H1 (cell line): Measurements from ENCODE around the gene FAIM2. TPM values are rescaled to one million over a fixed set of nuclear protein-coding genes. Genes with fewer than 3 reads are reported as not detected.

ENCODE experiments used
- CTCF ChIA-PET: fragments of 300-600 bp; sonication (Branson Sonifier 250); formaldehyde crosslinking; loops from one replicate; lab custom pipeline; 2021; ENCODE audit not compliant: partially characterized antibody; lab: Charles Lee
- POLR2A ChIA-PET: fragments of 300-600 bp; sonication (Branson Sonifier 250); formaldehyde crosslinking; loops from one replicate; lab custom pipeline; 2021; ENCODE audit warnings: inconsistent platforms; ENCODE audit not compliant: partially characterized antibody; lab: Charles Lee
- DNase-seq, 2 experiments: peaks; one replicate each; pipeline versions ENCODE4 v3.0.0 to v3.0.0-alpha.2; 2010 to 2022; ENCODE audit warnings: low spot score in 2 of 2, low read depth in 1 of 2, mixed read lengths in 1 of 2
- FAIRE-seq: peaks from 2 replicates; lab custom pipeline; 2011; peaks lifted over from hg19 to GRCh38; lab: Jason Lieb, UNC
- H2AFZ ChIP-seq: 2 replicates; pipeline ENCODE4 v1.8.1; 2012; ENCODE audit warnings: low read length, inconsistent platforms
- H2AK5ac ChIP-seq: 2 replicates; pipeline ENCODE4 v1.6.1; 2013; ENCODE audit warnings: low read depth, low read length
- H2BK120ac ChIP-seq: replicated peaks from 2 replicates; pipeline ENCODE3; 2013; ENCODE audit warnings: low read depth, low read length, inconsistent platforms
- H2BK12ac ChIP-seq: 2 replicates; pipeline ENCODE4 v1.6.1; 2013; ENCODE audit warnings: low read depth, low read length
- H2BK15ac ChIP-seq: 2 replicates; pipeline ENCODE4 v1.6.1; 2013; ENCODE audit warnings: low read length
- H2BK20ac ChIP-seq: 2 replicates; pipeline ENCODE4 v1.6.1; 2013; ENCODE audit warnings: low read length
- H2BK5ac ChIP-seq: 2 replicates; pipeline ENCODE4 v1.6.1; 2013; ENCODE audit warnings: low read depth, low read length
- H3K14ac ChIP-seq: 2 replicates; pipeline ENCODE4 v1.6.1; 2013; ENCODE audit warnings: inconsistent platforms; ENCODE audit not compliant: insufficient read length
- H3K18ac ChIP-seq: 2 replicates; pipeline ENCODE4 v1.6.1; 2013; ENCODE audit warnings: low read length; ENCODE audit errors: extremely low read depth
- H3K23ac ChIP-seq: 2 replicates; pipeline ENCODE4 v1.6.1; 2013; ENCODE audit warnings: inconsistent platforms; ENCODE audit not compliant: insufficient read length
- H3K23me2 ChIP-seq: 2 replicates; pipeline ENCODE4 v1.6.1; 2013; ENCODE audit warnings: low read depth, low read length
- H3K27ac ChIP-seq: 2 replicates; pipeline ENCODE4 v1.6.1; 2011; ENCODE audit warnings: low read depth, low read length, inconsistent platforms
- H3K27me3 ChIP-seq, 4 experiments: replicated peaks in 1 of 4; 1 replicate in 1 of 4; 2 replicates in 3 of 4; pipeline versions ENCODE4 v1.6.1 to v1.8.1; 2011 to 2013; ENCODE audit warnings: low read length in 3 of 4, mild to moderate bottlenecking in 3 of 4, inconsistent platforms in 2 of 4, mixed read lengths in 2 of 4, moderate library complexity in 1 of 4; ENCODE audit not compliant: control insufficient read depth in 3 of 4, insufficient read depth in 3 of 4; ENCODE audit errors: extremely low read depth in 1 of 4
- H3K36me3 ChIP-seq, 4 experiments: 2 replicates each; pipeline versions ENCODE4 v1.6.1 to v1.8.1; 2011 to 2013; ENCODE audit warnings: mild to moderate bottlenecking in 4 of 4, low read length in 3 of 4, moderate library complexity in 2 of 4, control low read depth in 1 of 4, inconsistent platforms in 1 of 4; ENCODE audit not compliant: insufficient read depth in 4 of 4, control insufficient read depth in 2 of 4
- H3K4ac ChIP-seq: replicated peaks from 2 replicates; pipeline ENCODE3; 2013; ENCODE audit warnings: low read length, low read depth, mixed read lengths, inconsistent platforms; ENCODE audit not compliant: insufficient read length
- H3K4me1 ChIP-seq, 4 experiments: replicated peaks in 1 of 4; 1 replicate in 1 of 4; 2 replicates in 3 of 4; pipeline versions ENCODE4 v1.6.1 to v1.8.1; 2011 to 2013; ENCODE audit warnings: low read length in 3 of 4, inconsistent platforms in 2 of 4, mixed read lengths in 1 of 4; ENCODE audit not compliant: insufficient read depth in 4 of 4, control insufficient read depth in 3 of 4
- H3K4me2 ChIP-seq, 2 experiments: 2 replicates each; pipeline versions ENCODE4 v1.6.1 to v1.8.1; 2011 to 2013; ENCODE audit warnings: low read depth in 2 of 2, low read length in 2 of 2, control low read depth in 1 of 2, inconsistent platforms in 1 of 2, mild to moderate bottlenecking in 1 of 2; ENCODE audit not compliant: insufficient read depth in 1 of 2
- H3K4me3 ChIP-seq, 4 experiments: fragments of 200-600, 300-600 bp in 1 of 4; sonication (generic), shearing (Covaris generic), sonication (Bioruptor Twin) in 1 of 4; 2 replicates each; pipeline versions ENCODE4 v1.5.1 to v1.8.1; 2011 to 2016; ENCODE audit warnings: low read length in 4 of 4, low read depth in 3 of 4, control low read depth in 2 of 4, inconsistent platforms in 2 of 4, mild to moderate bottlenecking in 2 of 4, mixed read lengths in 1 of 4, moderate library complexity in 1 of 4; ENCODE audit not compliant: insufficient read depth in 2 of 4; ENCODE audit errors: extremely low read depth in 1 of 4
- H3K56ac ChIP-seq: replicated peaks from 2 replicates; pipeline ENCODE3; 2013; ENCODE audit warnings: low read depth, mild to moderate bottlenecking, mixed read lengths, low read length, inconsistent platforms; ENCODE audit not compliant: insufficient read length
- H3K79me1 ChIP-seq: 2 replicates; pipeline ENCODE4 v1.6.1; 2013; ENCODE audit warnings: low read depth, low read length, control low read depth
- H3K79me2 ChIP-seq, 2 experiments: 2 replicates each; pipeline versions ENCODE4 v1.6.1 to v1.8.1; 2012 to 2013; ENCODE audit warnings: low read length in 2 of 2, mild to moderate bottlenecking in 2 of 2, inconsistent platforms in 1 of 2; ENCODE audit not compliant: insufficient read depth in 2 of 2, control insufficient read depth in 1 of 2
- H3K9ac ChIP-seq, 4 experiments: replicated peaks in 1 of 4; 1 replicate in 1 of 4; 2 replicates in 3 of 4; pipeline versions ENCODE4 v1.6.1 to v1.8.1; 2011 to 2013; ENCODE audit warnings: low read depth in 3 of 4, low read length in 3 of 4, control low read depth in 2 of 4, mild to moderate bottlenecking in 2 of 4, moderate library complexity in 2 of 4, inconsistent platforms in 1 of 4; ENCODE audit errors: extremely low read depth in 1 of 4
- H3K9me3 ChIP-seq, 2 experiments: 2 replicates each; pipeline versions ENCODE4 v1.6.1 to v1.8.1; 2012 to 2013; ENCODE audit warnings: mild to moderate bottlenecking in 2 of 2, moderate library complexity in 2 of 2, control low read depth in 1 of 2, inconsistent platforms in 1 of 2, low read depth in 1 of 2, low read length in 1 of 2, mixed read lengths in 1 of 2; ENCODE audit not compliant: insufficient read depth in 2 of 2
- H4K20me1 ChIP-seq, 2 experiments: replicated peaks in 1 of 2; 2 replicates each; pipeline versions ENCODE3 to v1.8.1; 2011 to 2013; ENCODE audit warnings: inconsistent platforms in 2 of 2, low read length in 2 of 2, mild to moderate bottlenecking in 1 of 2; ENCODE audit not compliant: insufficient read depth in 2 of 2, control insufficient read depth in 1 of 2
- H4K5ac ChIP-seq: 2 replicates; pipeline ENCODE4 v1.6.1; 2013; ENCODE audit warnings: low read length, low read depth, mixed read lengths, inconsistent platforms; ENCODE audit not compliant: insufficient read length
- H4K8ac ChIP-seq: 2 replicates; pipeline ENCODE4 v1.8.0; 2013; ENCODE audit warnings: mild to moderate bottlenecking, moderate library complexity, low read length, inconsistent platforms; ENCODE audit not compliant: insufficient read depth; ENCODE audit errors: extremely low read depth
- H4K91ac ChIP-seq: replicated peaks from 2 replicates; pipeline ENCODE3; 2013; ENCODE audit warnings: low read length, mixed read lengths, inconsistent platforms; ENCODE audit not compliant: insufficient read length
- ASH2L ChIP-seq: fragments of 200-600, 300-600 bp; sonication (generic); IDR thresholded peaks from one replicate; pipeline ENCODE4 v1.7.1; 2017; ENCODE audit warnings: low read length
- CBX8 ChIP-seq: fragments of 300-800, 300-1000 bp; sonication (generic); IDR thresholded peaks from 2 replicates; pipeline ENCODE4 v1.7.1; 2016; ENCODE audit warnings: low read depth, low read length, borderline replicate concordance
- NRF1 ChIP-seq: IDR thresholded peaks from 2 replicates; pipeline ENCODE4 v1.6.1; 2011; ENCODE audit warnings: mild to moderate bottlenecking, low read depth, low read length, improper control_type of control experiment
- POLR2A ChIP-seq, 2 experiments: IDR thresholded peaks; 1 replicate in 1 of 2; 2 replicates in 1 of 2; pipeline ENCODE4 v1.6.1; 2011; ENCODE audit warnings: low read depth in 2 of 2, low read length in 2 of 2, mild to moderate bottlenecking in 2 of 2; ENCODE audit errors: control extremely low read depth in 1 of 2
- RAD21 ChIP-seq, 2 experiments: IDR thresholded peaks in 1 of 2; conservative IDR thresholded peaks in 1 of 2; 2 replicates each; pipeline ENCODE4 v1.6.1; 2011; ENCODE audit warnings: low read depth in 2 of 2, low read length in 2 of 2, improper control_type of control experiment in 1 of 2, inconsistent platforms in 1 of 2, mild to moderate bottlenecking in 1 of 2, moderate library complexity in 1 of 2
- SAP30 ChIP-seq: fragments of 300-600 bp; sonication (generic); IDR thresholded peaks from 2 replicates; pipeline ENCODE4 v1.7.1; 2012; ENCODE audit warnings: low read length, moderate library complexity, mild to moderate bottlenecking, inconsistent platforms; ENCODE audit not compliant: insufficient read depth, insufficient replicate concordance
- SIRT6 ChIP-seq: IDR thresholded peaks from one replicate; pipeline ENCODE4 v1.7.1; 2012; ENCODE audit warnings: low read length, inconsistent platforms
- TAF7 ChIP-seq: optimal IDR thresholded peaks from 2 replicates; pipeline ENCODE3; 2011; ENCODE audit warnings: low read depth, mild to moderate bottlenecking, inconsistent platforms, low read length, moderate library complexity, borderline replicate concordance
- TCF12 ChIP-seq: IDR thresholded peaks from 2 replicates; pipeline ENCODE4 v1.6.1; 2011; ENCODE audit warnings: low read depth, mild to moderate bottlenecking, low read length
- WGBS, 2 experiments: shearing (Covaris generic) in 1 of 2; methylation state at CpG; one replicate each; pipeline versions ENCODE4 v1.1.6 to v1.1.7; 2013 to 2015; ENCODE audit warnings: low lambda C conversion rate in 2 of 2, mixed read lengths in 2 of 2, inconsistent platforms in 1 of 2, low coverage in 1 of 2, missing lambda C conversion rate in 1 of 2; ENCODE audit not compliant: insufficient replicate concordance in 2 of 2, insufficient coverage in 1 of 2, insufficient read length in 1 of 2; ENCODE audit errors: extremely low coverage in 1 of 2, missing lambda C conversion rate in 1 of 2; 5-methylcytosine and 5-hydroxymethylcytosine counted together
- polyA plus RNA-seq, 7 experiments: library from polyadenylated mRNA; depleted of rRNA in 3 of 7; stranded (reverse) in 5 of 7; unstranded in 2 of 7; fragments of >200 nt in 5 of 7; fragments of 200-250 nt in 2 of 7; gene quantifications; 1 replicate in 5 of 7; 2 replicates in 1 of 7; 4 replicates in 1 of 7; pipeline versions ENCODE4 v1.2.1 to v1.2.3, GENCODE V29; 2011 to 2013; ENCODE audit warnings: missing spikeins in 2 of 7, mixed read lengths in 2 of 7
- total RNA-seq: library from RNA; stranded (reverse); fragmentation: NEBNext Ultra II Directional; extraction: Animal tissue kit (Norgen Biotek cat#: 25700); gene quantifications from 2 replicates; pipeline ENCODE4 v1.2.1, GENCODE V29; 2021
- TF ChIP-seq, protein P1 (sequence below), 3 experiments: IDR thresholded peaks; 1 replicate in 2 of 3; 2 replicates in 1 of 3; pipeline versions ENCODE4 v1.5.1 to v1.6.1; 2011; ENCODE audit warnings: low read length in 3 of 3, mild to moderate bottlenecking in 3 of 3, inconsistent platforms in 2 of 3, low read depth in 1 of 3, moderate library complexity in 1 of 3; ENCODE audit not compliant: insufficient read depth in 1 of 3; ENCODE audit errors: control extremely low read depth in 1 of 3

FAIM2 gene
- total and polyA plus RNA-seq, 2 of the 8 experiments (the other 6 are each of a cell fraction or from before 2014, with no cell fraction given), result 0.89 to 1.3 TPM

DNA sequence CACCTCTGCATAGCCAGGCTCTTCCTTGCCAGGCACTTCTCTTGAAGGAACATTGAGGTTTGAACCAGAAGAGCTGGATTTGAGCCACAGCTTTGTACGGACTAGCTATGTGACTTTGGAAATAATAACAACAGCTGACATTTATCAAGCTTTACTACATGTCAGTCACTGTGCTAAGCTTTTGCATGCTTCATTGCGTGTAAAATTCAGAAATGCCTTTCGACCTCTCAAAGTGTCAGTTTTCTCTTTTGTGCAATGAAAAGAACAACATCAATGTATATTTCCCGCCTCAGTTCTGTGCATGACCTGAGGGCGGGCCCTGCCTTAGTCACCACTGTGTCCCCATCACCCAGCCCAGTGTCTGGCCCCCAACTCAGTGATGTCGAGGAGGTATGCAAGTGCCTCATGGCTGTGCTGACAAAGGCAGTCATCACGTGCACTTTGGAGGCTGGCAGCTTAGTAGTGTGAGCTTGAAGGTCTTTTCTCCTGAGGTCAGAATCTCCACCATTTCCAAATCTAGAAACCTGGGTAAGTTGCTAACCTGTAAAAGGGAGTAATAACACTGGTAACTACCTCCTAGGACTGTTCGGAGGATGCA is 28.9 kb upstream of the FAIM2 start:
- POLR2A ChIA-PET, result interaction anchor here (1.3 kb wide), 1 partner anchor 104 kb away, joined by 3 read pairs; the partner anchor contains the start of gene NCKAP5L
- Histone ChIP-seq H3K18ac (no peak overlapping the region), H3K9ac (no peak overlapping the region), H2BK12ac (no peak overlapping the region), H3K23ac (peak overlapping the region; percentile 39), H3K27me3 (no peaks in the 10 kb centered on the region; a peak in 1 of 7 replicates), H3K4ac (no peak overlapping the region), H3K14ac (no peak overlapping the region), H2BK5ac (no peak overlapping the region), H3K9me3 (no peaks in the 10 kb centered on the region), H3K4me1 (no peaks in the 10 kb centered on the region), H4K8ac (peak overlapping the region; percentile 38; the same call in 1 of the 2 replicates), H3K36me3 (no peaks in the 10 kb centered on the region), H3K79me2 (no peaks in the 10 kb centered on the region), H3K27ac (no peak overlapping the region), H2AK5ac (no peak overlapping the region), H3K23me2 (no peaks in the 10 kb centered on the region), H4K91ac (no peak overlapping the region), H4K20me1 (no peaks in the 10 kb centered on the region), H4K5ac (no peak overlapping the region), H2AFZ (no peak overlapping the region), H3K56ac (no peak overlapping the region), H2BK20ac (no peak overlapping the region), H3K4me2 (no peak overlapping the region), H3K79me1 (no peaks in the 10 kb centered on the region), H2BK120ac (no peak overlapping the region), H2BK15ac (no peak overlapping the region), H3K4me3 (no peak overlapping the region)
- CTCF ChIA-PET, result interaction anchor here (0.8 to 6.5 kb wide), 9 partner anchors 9 to 124 kb away, joined by 3 to 53 read pairs (median 5); no protein-coding TSS in a partner anchor
- DNase-seq (no peak), FAIRE-seq (no peak)
- 92% methylated on average over 8 of the region's 8 CpGs; no CpG with 5 or more reads in 1 of the 2 experiments for WGBS, 2 experiments
- TF ChIP-seq POLR2A (IDR thresholded peaks at IDR 0.05; ENCODE audit: control extremely low read depth in 1 of 2, low read depth in 2 of 2, low read length in 2 of 2), result no peak
- TF ChIP-seq RAD21 (IDR thresholded peaks at IDR 0.05 in 1 of 2, conservative IDR thresholded peaks at IDR 0.05 in 1 of 2; ENCODE audit: low read depth in 2 of 2, low read length in 2 of 2), result no peak
- TF ChIP-seq SIRT6, result no peak
- no peak for TF ChIP-seq NRF1
- no peak for TF ChIP-seq TAF7
- TF ChIP-seq ASH2L, result no peak
- TF ChIP-seq SAP30, result no peak
- no peak for TF ChIP-seq TCF12
- no peak for TF ChIP-seq CBX8
- TF ChIP-seq, protein P1, sequence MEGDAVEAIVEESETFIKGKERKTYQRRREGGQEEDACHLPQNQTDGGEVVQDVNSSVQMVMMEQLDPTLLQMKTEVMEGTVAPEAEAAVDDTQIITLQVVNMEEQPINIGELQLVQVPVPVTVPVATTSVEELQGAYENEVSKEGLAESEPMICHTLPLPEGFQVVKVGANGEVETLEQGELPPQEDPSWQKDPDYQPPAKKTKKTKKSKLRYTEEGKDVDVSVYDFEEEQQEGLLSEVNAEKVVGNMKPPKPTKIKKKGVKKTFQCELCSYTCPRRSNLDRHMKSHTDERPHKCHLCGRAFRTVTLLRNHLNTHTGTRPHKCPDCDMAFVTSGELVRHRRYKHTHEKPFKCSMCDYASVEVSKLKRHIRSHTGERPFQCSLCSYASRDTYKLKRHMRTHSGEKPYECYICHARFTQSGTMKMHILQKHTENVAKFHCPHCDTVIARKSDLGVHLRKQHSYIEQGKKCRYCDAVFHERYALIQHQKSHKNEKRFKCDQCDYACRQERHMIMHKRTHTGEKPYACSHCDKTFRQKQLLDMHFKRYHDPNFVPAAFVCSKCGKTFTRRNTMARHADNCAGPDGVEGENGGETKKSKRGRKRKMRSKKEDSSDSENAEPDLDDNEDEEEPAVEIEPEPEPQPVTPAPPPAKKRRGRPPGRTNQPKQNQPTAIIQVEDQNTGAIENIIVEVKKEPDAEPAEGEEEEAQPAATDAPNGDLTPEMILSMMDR (IDR thresholded peaks at IDR 0.05; ENCODE audit: control extremely low read depth in 1 of 3, insufficient read depth in 1 of 3, low read depth in 1 of 3, low read length in 3 of 3), result no peak
